ENCODE results near the gene ARL8A.
"Not testable (repeated sequence)": the region's sequence is repeated elsewhere in the genome, so short reads cannot be mapped to it uniquely, and the experiment has no call there.

Gene ARL8A

DNA sequence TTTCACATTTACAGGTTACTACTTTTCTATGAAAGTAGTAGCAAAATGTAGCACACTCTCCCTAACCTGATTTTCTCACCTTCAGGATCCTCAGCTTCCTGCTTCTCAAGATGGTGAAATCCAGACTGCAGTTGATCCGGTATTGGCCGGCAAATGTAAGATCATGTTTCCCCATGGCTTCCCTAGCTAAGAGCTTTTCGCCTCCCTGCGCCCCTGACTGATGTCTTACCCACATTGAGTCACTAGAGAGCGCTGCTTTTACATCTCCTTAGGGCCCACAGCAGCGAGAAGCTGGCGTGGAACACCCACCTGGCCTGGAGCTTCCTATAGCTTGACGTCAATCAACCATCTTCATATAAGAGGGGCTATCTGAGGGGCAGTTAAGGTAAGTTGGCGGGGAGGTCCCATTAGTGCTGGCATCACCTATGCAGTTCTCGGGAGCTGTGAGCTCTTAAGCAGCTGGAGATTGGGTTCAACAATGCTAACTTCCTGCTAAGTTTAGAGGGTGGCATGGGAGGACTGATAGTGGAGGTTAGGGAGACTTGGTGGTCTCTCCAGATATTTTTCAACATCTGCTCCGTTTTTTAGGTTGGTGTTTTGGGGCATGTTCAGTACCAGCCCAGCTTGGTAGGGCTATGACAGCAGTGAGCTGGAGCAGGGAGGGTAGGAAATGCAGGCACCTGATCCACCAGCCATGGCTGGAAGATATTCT is 10.4 kb upstream of the ARL8A start:
- H3K27me3 Mint-ChIP-seq: no peaks in the 10 kb centered on the region
- peaks cover 43% of the 10 kb centered on the region for H3K4me1 Mint-ChIP-seq (ENCODE audit: low read depth)
- peak overlapping the region; percentile 36 for H3K27ac Mint-ChIP-seq
- H3K4me3 Mint-ChIP-seq: peak overlapping the region; percentile 31
- H3K9me3 Mint-ChIP-seq (ENCODE audit: low read depth): no peaks in the 10 kb centered on the region
- peaks cover 15% of the 10 kb centered on the region for H3K36me3 Mint-ChIP-seq

DNA sequence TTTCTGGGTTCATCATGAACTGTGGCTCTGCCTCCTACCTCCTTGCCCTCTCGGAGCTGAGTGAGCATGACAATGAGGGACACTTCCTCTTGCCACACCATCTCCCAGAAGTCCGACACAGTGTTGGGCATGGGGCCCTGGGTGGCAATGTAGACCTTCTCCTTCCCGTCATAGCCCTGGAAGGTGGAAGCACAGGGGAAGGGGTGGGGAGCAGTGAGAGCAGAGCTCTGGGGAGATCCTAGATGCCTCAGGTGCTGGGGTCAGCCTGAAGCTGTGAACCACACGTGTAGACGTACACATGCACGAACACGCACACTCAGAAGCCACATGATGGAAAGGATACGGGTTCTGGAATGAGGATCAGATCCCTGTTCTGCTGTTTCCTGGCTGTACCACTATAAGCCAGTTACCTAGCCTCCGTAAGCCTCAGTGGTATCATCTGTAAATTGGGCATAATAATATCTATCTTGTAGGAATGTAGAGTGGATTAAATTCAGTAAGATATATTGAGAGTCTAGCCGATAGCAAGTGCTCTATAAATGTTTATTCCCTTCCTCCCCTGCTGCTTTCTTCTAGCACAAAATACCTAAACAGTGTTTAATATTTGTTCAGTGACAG is 9.7 kb upstream of the ARL8A start:
- H3K27me3 Mint-ChIP-seq: no peaks in the 10 kb centered on the region
- no peak overlapping the region for H3K4me3 Mint-ChIP-seq
- no peaks in the 10 kb centered on the region for H3K9me3 Mint-ChIP-seq (ENCODE audit: low read depth)
- peaks cover 40% of the 10 kb centered on the region for H3K4me1 Mint-ChIP-seq (ENCODE audit: low read depth)
- H3K27ac Mint-ChIP-seq: peak overlapping the region; percentile 36
- peaks cover 15% of the 10 kb centered on the region for H3K36me3 Mint-ChIP-seq

DNA sequence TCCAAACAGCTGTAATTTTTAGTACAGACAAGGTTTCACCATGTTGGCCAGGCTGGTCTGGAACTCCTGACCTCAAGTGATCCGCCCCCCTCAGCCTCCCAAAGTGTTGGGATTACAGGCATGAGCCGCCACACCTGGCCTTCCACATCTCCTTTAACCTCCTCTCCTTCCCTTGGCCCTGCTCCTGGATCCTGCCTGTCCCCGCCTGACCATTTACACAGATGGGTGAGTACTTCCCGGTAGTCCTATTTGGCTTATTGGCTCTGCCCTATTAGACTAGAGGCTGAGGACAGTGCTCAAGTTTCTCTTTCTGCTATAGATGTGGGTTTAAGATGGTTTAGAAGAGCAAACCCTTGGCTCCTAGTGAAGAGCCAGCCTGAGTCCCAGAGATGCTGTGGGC is 8.7 kb upstream of the ARL8A start:
- H3K27ac Mint-ChIP-seq: no peak overlapping the region
- peaks cover 36% of the 10 kb centered on the region for H3K4me1 Mint-ChIP-seq (ENCODE audit: low read depth)
- H3K9me3 Mint-ChIP-seq (ENCODE audit: low read depth): no peaks in the 10 kb centered on the region
- no peaks in the 10 kb centered on the region for H3K27me3 Mint-ChIP-seq
- no peak overlapping the region for H3K4me3 Mint-ChIP-seq
- H3K36me3 Mint-ChIP-seq: peaks cover 13% of the 10 kb centered on the region

DNA sequence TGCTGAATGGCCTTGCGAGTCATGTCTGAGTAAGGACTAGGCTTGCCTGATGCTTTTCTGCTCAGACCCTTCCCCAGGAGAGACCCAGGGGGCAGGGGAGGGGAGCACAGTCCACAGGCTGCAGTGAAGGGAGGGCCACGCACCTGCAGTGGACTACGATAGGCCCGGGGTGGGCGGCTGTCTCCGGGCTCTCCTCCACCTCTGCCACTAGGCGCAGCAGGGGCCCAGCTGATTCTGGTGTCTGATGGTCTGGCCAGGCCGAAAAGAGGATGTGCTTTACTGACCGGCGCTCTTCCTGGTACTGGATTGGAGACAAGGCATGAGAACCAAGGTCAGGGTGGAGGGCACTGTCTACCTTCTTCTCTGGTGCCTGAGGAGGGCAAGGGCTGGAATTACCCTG is 7.9 kb upstream of the ARL8A start:
- Mint-ChIP-seq H3K27ac (no peak overlapping the region), H3K27me3 (no peaks in the 10 kb centered on the region), H3K36me3 (peaks cover 13% of the 10 kb centered on the region), H3K4me1 (ENCODE audit: low read depth) (peaks cover 28% of the 10 kb centered on the region), H3K4me3 (no peak overlapping the region), H3K9me3 (ENCODE audit: low read depth) (no peaks in the 10 kb centered on the region)

DNA sequence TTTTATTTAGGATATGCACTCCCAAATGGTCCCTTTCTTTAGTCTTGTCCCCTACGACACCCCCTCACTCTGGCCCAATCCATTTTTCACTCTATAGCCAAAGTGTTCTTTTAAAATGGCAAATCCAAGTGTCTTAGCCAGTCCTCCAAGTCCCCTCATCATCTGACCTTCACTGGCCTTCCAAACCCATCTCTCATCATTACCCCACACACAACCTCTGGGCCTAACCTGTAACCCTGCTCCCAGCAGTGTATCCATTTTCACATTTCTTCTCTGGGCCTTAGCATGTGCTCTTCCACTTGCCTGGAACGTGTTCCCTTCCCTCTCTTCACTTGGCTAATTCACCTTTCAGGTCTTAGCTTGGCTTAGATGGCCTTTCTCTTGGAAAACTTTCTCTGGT is 6.5 kb upstream of the ARL8A start:
- peak overlapping the region; percentile 67 for H3K27ac Mint-ChIP-seq
- peaks cover 13% of the 10 kb centered on the region for H3K36me3 Mint-ChIP-seq
- no peaks in the 10 kb centered on the region for H3K27me3 Mint-ChIP-seq
- H3K9me3 Mint-ChIP-seq (ENCODE audit: low read depth): no peaks in the 10 kb centered on the region
- peaks cover 19% of the 10 kb centered on the region for H3K4me1 Mint-ChIP-seq (ENCODE audit: low read depth)
- H3K4me3 Mint-ChIP-seq: no peak overlapping the region

DNA sequence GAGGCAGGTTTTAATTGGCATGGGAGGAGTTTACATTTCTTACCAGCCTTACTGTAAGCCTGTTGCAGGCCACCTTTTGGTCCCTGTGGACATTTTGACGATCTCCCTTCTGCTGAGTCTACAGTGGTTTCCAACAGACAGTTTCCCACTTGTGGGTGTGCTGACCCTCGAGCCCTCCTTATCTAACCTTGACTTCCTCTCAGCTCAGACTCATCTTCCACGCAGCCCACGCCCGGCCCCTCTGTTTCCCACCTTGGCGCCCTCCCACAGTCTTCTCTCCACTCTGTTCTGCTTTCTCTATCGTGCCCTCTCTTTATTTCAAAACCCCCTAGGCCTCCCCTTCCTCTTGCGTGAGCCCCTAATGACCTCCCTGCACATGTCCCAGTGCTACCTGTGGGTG is 6.1 kb upstream of the ARL8A start:
- H3K4me3 Mint-ChIP-seq: no peak overlapping the region
- no peaks in the 10 kb centered on the region for H3K9me3 Mint-ChIP-seq (ENCODE audit: low read depth)
- H3K36me3 Mint-ChIP-seq: peaks cover 11% of the 10 kb centered on the region
- H3K27me3 Mint-ChIP-seq: no peaks in the 10 kb centered on the region
- peak overlapping the region; percentile 67 for H3K27ac Mint-ChIP-seq
- H3K4me1 Mint-ChIP-seq (ENCODE audit: low read depth): peaks cover 18% of the 10 kb centered on the region

DNA sequence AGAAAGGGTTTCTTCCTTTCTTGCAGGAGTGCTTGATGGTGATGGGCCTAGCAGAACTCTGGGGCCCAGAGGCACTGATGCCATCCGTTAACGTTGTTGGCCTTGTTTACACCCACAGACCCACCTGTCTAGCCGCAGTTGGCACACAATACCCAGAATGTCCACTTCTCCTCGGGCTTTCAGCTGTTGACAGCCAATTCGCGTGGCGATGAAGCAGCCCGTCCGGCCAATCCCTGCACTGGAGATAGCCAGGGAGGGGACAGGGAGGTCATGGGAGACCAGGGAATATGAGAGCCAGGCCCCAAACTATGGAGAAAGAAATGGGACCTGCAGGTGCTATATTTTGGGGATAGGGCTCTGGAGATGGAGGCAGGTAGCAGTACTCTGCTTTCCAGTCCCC is 5.7 kb upstream of the ARL8A start:
- Mint-ChIP-seq H3K36me3 (peaks cover 11% of the 10 kb centered on the region), H3K4me1 (ENCODE audit: low read depth) (peaks cover 19% of the 10 kb centered on the region), H3K9me3 (ENCODE audit: low read depth) (no peaks in the 10 kb centered on the region), H3K27ac (no peak overlapping the region), H3K27me3 (no peaks in the 10 kb centered on the region), H3K4me3 (no peak overlapping the region)

DNA sequence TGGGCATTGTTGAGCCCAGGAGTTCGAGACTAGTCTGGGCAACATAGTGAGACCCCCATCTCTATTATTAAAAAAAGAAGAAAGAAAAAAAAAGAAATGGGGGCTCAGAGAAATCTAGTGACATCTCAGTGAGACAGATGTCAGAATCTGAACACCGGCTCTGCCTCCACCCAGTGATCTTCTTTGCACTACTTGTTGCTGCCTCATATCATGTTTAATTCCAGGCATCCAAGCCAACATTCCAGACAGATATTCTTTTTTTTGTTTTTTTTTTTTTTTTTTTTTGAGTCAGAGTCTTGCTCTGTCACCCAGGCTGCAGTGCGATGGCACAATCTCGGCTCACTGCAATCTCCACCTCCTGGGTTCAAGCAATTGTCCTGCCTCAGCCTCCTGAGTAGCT is 5.0 kb upstream of the ARL8A start:
- H3K27ac Mint-ChIP-seq: no peak overlapping the region
- no peak overlapping the region for H3K4me3 Mint-ChIP-seq
- H3K36me3 Mint-ChIP-seq: peaks cover 8% of the 10 kb centered on the region
- H3K27me3 Mint-ChIP-seq: no peaks in the 10 kb centered on the region
- no peaks in the 10 kb centered on the region for H3K9me3 Mint-ChIP-seq (ENCODE audit: low read depth)
- H3K4me1 Mint-ChIP-seq (ENCODE audit: low read depth): peaks cover 14% of the 10 kb centered on the region

DNA sequence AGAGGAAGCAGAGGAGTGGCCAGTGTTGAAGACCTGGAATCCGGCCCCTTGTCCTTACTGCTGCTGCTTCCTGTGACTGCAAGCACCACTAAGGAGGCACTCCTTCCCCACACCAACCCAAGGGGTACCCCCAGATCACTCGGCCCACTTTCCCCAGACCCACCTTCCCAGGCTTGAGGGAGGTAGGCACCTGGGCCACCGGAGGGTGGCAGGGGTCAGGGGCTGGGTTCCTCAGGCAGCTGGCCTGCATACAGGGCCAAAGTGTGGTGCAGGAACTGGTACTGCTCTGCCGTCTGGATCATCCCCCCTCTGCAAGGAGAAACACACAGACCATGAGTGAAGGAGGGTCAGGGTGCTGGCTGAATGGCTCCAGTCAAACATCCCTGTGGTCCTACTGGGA is 3.9 kb upstream of the ARL8A start:
- Mint-ChIP-seq H3K9me3 (ENCODE audit: low read depth) (no peaks in the 10 kb centered on the region), H3K4me3 (no peak overlapping the region), H3K27ac (no peak overlapping the region)

DNA sequence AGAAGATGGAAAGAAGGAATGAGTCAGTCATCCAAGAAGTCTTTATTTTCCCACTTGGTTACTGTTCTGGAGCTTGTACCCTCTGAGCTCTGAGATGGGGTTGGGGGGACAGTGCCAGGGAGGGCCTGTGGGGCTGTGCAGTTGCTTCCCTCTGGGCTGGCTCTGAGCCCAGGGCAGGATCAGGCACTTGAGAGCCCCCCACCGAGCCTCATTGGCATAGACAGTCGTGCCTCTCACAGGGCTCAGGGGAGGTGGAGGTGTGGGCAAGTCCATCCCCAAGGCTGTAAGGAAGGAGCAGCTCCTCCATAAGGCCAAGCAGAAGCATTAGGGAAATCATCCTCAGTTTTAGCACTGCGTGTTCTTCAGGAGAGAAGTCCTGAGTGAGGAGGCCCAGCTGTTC is 2.5 kb upstream of the ARL8A start:
- Mint-ChIP-seq H3K36me3 (peaks cover 8% of the 10 kb centered on the region), H3K27me3 (no peaks in the 10 kb centered on the region), H3K4me1 (ENCODE audit: low read depth) (peaks cover 28% of the 10 kb centered on the region), H3K27ac (peak overlapping the region; percentile 41), H3K4me3 (no peak overlapping the region), H3K9me3 (ENCODE audit: low read depth) (no peaks in the 10 kb centered on the region)

More for the DNA sequence above, 3.9 kb upstream of the ARL8A start:
- Mint-ChIP-seq H3K36me3 (peaks cover 8% of the 10 kb centered on the region), H3K4me1 (ENCODE audit: low read depth) (peaks cover 17% of the 10 kb centered on the region), H3K27me3 (no peaks in the 10 kb centered on the region)

DNA sequence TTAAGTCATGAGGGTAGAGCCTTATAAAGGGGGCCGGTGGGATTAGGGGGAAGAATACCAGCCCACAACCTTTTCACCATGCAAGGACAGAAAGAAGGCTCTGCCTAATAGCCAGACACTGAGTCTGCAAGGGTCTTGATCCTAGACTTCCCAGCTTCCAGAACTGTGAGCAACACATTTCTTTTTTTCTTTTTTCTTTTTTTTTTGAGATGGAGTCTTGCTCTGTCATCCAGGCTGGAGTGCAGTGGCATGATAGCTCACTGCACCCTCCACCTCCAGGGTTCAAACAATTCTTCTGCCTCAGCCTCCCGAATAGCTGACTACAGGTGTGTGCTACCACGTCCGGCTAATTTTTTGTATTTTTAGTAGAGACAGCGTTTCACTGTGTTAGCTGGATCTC is 1.7 kb upstream of the ARL8A start:
- peaks cover 7% of the 10 kb centered on the region for H3K36me3 Mint-ChIP-seq
- no peak overlapping the region for H3K27ac Mint-ChIP-seq

DNA sequence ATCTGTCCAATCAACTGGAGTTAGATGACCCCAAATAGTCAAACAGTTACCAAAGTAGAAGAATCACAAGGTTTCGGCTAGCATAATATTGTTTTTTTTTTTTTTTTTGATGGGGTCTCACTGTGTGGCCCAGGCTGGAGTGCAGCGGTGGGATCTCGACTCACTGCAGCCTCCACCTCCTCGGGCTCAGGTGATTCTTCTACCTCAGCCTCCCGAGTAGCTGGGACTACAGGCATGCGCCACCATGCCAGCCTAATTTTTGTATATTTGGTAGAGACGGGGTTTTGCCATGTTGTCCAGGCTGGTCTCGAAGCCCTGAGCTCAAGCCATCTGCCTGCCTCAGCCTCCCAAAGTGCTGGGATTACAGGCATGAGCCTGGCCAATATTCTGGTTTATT is 1.2 kb upstream of the ARL8A start:
- Mint-ChIP-seq H3K27ac (peak overlapping the region; percentile 81), H3K4me1 (ENCODE audit: low read depth) (peaks cover 31% of the 10 kb centered on the region), H3K4me3 (peak overlapping the region; percentile 91)
- not testable (repeated sequence) for H3K27me3 Mint-ChIP-seq; H3K36me3 Mint-ChIP-seq; H3K9me3 Mint-ChIP-seq (ENCODE audit: low read depth)

More for the DNA sequence above, 1.7 kb upstream of the ARL8A start:
- Mint-ChIP-seq H3K27me3 (no peaks in the 10 kb centered on the region), H3K4me1 (ENCODE audit: low read depth) (peaks cover 31% of the 10 kb centered on the region), H3K9me3 (ENCODE audit: low read depth) (no peaks in the 10 kb centered on the region), H3K4me3 (no peak overlapping the region)

DNA sequence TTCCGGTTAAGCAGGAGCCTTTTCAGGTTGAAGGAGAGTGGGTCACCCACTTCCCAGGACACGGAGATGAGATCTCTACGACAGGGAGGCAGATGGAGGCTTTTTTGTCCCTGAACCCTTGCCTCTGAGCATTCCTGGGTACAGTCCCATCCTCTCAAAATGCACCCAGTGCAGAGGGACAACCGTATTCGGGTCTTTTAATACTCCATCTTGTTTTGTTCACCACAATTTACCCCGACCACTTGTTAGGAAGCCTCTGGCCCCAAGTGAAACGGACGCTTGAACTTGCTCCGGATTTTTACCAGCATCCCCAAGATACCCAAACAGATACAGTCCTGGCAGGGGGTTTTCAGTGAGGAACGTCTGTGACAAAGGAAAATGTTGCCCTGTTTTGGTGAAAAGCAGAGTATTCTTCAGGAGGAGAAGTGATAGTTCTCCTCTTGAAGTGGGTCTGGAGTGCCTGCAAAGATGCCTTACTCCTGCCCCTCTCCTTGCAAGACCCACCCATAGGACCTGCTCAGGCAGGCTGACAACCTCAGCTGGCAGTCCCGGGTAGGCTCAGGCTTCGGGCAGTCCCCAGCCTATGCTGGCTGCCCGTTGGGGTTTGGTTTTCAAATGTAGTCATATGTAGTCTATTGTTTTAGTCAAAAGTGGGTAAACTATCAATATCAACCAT is 669 bp upstream of the ARL8A start:
- peak overlapping the region; percentile 81 for H3K27ac Mint-ChIP-seq
- H3K36me3 Mint-ChIP-seq: no peaks in the 10 kb centered on the region
- peaks cover 33% of the 10 kb centered on the region for H3K4me1 Mint-ChIP-seq (ENCODE audit: low read depth)
- peak overlapping the region; percentile 91 for H3K4me3 Mint-ChIP-seq
- H3K27me3 Mint-ChIP-seq: no peaks in the 10 kb centered on the region
- H3K9me3 Mint-ChIP-seq (ENCODE audit: low read depth): no peaks in the 10 kb centered on the region

DNA sequence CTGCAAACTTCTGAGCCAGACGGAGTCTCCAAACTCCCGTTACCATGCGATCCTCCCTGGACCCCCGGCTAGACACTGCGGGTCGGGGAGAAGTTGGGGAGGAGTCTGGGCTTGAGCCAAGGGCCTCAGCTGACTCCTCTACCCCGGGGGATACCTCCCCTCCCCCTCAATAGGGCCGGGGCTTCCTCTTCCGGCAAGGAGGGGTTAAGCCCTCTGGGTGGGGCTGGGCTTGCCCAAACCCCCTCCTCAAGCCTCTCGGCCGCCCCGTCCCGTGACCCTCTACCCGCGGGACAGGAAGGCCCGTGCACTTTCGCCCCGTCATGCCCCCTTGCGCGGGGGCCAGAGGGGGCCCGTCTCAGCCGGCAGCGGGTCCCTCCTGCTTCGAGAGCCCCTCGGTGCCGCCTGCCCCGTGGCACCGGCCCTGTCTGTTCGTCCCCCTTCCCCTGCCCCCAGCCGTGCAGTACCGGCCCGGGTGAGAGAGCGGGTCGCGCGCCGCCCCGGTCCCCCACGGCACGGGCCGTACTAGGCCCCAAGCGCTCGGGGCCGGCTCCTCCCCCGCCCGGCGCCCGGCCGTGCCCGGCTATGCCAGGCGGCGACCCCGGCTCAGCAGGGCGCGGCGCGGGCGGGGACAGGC is 652 bp downstream of the ARL8A start:
- H3K4me3 Mint-ChIP-seq: peak overlapping the region; percentile 97
- no peaks in the 10 kb centered on the region for H3K36me3 Mint-ChIP-seq
- H3K27me3 Mint-ChIP-seq: no peaks in the 10 kb centered on the region
- H3K4me1 Mint-ChIP-seq (ENCODE audit: low read depth): peaks cover 34% of the 10 kb centered on the region
- H3K27ac Mint-ChIP-seq: peak overlapping the region; percentile 92
- H3K9me3 Mint-ChIP-seq (ENCODE audit: low read depth): no peaks in the 10 kb centered on the region
